HL-60 (cell line): ENCODE measurements around the gene DIAPH2.

ENCODE experiments used
- DNase-seq, 2 experiments: peaks; one replicate each; pipeline ENCODE4 v3.0.0-alpha.2; 2010 to 2020; ENCODE audit warnings: low read depth in 1 of 2, low spot score in 1 of 2
- H3K27ac ChIP-seq: fragments of 250-450 bp; sonication (Bioruptor Pico); replicated peaks from 2 replicates; pipeline ENCODE4 v1.5.1; 2020; ENCODE audit warnings: mild to moderate bottlenecking, moderate library complexity
- H3K27me3 ChIP-seq: fragments of 250-450 bp; sonication (Bioruptor Pico); 2 replicates; pipeline ENCODE4 v1.5.1; 2021; ENCODE audit warnings: mild to moderate bottlenecking, moderate library complexity; ENCODE audit not compliant: insufficient read depth, poor library complexity, severe bottlenecking
- H3K4me3 ChIP-seq: replicated peaks from 2 replicates; pipeline ENCODE4 v1.5.1; 2011; ENCODE audit warnings: mild to moderate bottlenecking, control low read depth, low read length; ENCODE audit not compliant: insufficient read depth
- GABPA ChIP-seq: IDR thresholded peaks from 2 replicates; pipeline ENCODE4 v1.6.1; 2012; ENCODE audit warnings: low read depth
- POLR2AphosphoS5 ChIP-seq: IDR thresholded peaks from 2 replicates; pipeline ENCODE4 v1.6.1; 2012; ENCODE audit warnings: low read depth
- SPI1 ChIP-seq: IDR thresholded peaks from 2 replicates; pipeline ENCODE4 v1.6.1; 2012; ENCODE audit warnings: low read depth, mild to moderate bottlenecking, borderline replicate concordance
- TF ChIP-seq, protein P1 (sequence below): IDR thresholded peaks from one replicate; pipeline ENCODE4 v1.5.1; 2011; ENCODE audit warnings: low read length, control low read depth, inconsistent platforms; ENCODE audit not compliant: insufficient read depth
- TF ChIP-seq, protein P2 (sequence below): IDR thresholded peaks from 2 replicates; pipeline ENCODE4 v1.6.1; 2012; ENCODE audit warnings: low read depth; ENCODE audit not compliant: insufficient replicate concordance

DIAPH2 gene

DNA sequence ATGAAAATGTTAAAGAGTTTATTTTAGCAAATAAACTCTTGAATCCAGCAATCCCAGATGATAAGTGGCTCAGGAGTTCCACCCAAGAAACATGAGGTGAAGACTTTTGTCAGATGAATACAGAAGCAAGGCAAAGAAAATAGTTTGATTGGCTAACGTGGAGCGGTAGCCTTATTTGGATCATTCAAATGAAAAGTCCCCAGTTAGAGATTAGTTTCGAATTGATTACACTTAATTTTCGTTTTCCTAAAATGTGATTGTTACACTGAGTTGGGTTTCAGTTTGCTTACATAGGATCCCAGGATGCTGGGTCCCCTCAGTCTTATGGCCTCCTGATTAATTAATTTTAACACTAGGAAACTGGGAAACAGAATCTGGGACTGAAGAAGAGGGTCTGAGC, 122.7 kb downstream of the DIAPH2 start:
- no peak for DNase-seq
- H3K4me3 ChIP-seq, result no peak overlapping the region
- H3K27me3 ChIP-seq, result no peaks in the 10 kb centered on the region
- TF ChIP-seq, protein P1, sequence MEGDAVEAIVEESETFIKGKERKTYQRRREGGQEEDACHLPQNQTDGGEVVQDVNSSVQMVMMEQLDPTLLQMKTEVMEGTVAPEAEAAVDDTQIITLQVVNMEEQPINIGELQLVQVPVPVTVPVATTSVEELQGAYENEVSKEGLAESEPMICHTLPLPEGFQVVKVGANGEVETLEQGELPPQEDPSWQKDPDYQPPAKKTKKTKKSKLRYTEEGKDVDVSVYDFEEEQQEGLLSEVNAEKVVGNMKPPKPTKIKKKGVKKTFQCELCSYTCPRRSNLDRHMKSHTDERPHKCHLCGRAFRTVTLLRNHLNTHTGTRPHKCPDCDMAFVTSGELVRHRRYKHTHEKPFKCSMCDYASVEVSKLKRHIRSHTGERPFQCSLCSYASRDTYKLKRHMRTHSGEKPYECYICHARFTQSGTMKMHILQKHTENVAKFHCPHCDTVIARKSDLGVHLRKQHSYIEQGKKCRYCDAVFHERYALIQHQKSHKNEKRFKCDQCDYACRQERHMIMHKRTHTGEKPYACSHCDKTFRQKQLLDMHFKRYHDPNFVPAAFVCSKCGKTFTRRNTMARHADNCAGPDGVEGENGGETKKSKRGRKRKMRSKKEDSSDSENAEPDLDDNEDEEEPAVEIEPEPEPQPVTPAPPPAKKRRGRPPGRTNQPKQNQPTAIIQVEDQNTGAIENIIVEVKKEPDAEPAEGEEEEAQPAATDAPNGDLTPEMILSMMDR, result no peak
- TF ChIP-seq, protein P2, sequence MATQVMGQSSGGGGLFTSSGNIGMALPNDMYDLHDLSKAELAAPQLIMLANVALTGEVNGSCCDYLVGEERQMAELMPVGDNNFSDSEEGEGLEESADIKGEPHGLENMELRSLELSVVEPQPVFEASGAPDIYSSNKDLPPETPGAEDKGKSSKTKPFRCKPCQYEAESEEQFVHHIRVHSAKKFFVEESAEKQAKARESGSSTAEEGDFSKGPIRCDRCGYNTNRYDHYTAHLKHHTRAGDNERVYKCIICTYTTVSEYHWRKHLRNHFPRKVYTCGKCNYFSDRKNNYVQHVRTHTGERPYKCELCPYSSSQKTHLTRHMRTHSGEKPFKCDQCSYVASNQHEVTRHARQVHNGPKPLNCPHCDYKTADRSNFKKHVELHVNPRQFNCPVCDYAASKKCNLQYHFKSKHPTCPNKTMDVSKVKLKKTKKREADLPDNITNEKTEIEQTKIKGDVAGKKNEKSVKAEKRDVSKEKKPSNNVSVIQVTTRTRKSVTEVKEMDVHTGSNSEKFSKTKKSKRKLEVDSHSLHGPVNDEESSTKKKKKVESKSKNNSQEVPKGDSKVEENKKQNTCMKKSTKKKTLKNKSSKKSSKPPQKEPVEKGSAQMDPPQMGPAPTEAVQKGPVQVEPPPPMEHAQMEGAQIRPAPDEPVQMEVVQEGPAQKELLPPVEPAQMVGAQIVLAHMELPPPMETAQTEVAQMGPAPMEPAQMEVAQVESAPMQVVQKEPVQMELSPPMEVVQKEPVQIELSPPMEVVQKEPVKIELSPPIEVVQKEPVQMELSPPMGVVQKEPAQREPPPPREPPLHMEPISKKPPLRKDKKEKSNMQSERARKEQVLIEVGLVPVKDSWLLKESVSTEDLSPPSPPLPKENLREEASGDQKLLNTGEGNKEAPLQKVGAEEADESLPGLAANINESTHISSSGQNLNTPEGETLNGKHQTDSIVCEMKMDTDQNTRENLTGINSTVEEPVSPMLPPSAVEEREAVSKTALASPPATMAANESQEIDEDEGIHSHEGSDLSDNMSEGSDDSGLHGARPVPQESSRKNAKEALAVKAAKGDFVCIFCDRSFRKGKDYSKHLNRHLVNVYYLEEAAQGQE, result no peak
- TF ChIP-seq SPI1 (no peak), GABPA (no peak), POLR2AphosphoS5 (no peak)
- no peak overlapping the region for H3K27ac ChIP-seq

GRCh38 chrX:96820935-96821334, 136.3 kb downstream of the DIAPH2 start:
- no peaks in the 10 kb centered on the region for H3K27me3 ChIP-seq
- DNase-seq, result no peak
- TF ChIP-seq SPI1, result no peak
- TF ChIP-seq POLR2AphosphoS5, result no peak
- no peak for TF ChIP-seq GABPA
- TF ChIP-seq, protein P1, result no peak
- TF ChIP-seq, protein P2, result no peak

GRCh38 chrX:96824166-96824565, 139.5 kb downstream of the DIAPH2 start:
- no peak for DNase-seq

More at GRCh38 chrX:96820935-96821334, 136.3 kb downstream of the DIAPH2 start:
- Histone ChIP-seq H3K27ac (no peak overlapping the region), H3K4me3 (no peak overlapping the region)

More at GRCh38 chrX:96824166-96824565, 139.5 kb downstream of the DIAPH2 start:
- H3K27ac ChIP-seq, result no peak overlapping the region
- no peaks in the 10 kb centered on the region for H3K27me3 ChIP-seq
- no peak for TF ChIP-seq GABPA
- TF ChIP-seq, protein P2, result no peak
- TF ChIP-seq, protein P1, result no peak
- TF ChIP-seq POLR2AphosphoS5, result no peak
- no peak for TF ChIP-seq SPI1
- H3K4me3 ChIP-seq, result no peak overlapping the region
